CD14-positive monocyte (primary cell): Measurements from ENCODE around the gene MED15. TPM values are rescaled to one million over a fixed set of nuclear protein-coding genes. Genes with fewer than 3 reads are reported as not detected.

Source experiments
- DNase-seq, 3 donors: peaks; one replicate each; pipeline ENCODE4 v3.0.0-alpha.2; 2011 to 2022
- H2AFZ ChIP-seq: 2 replicates; pipeline ENCODE4 v1.6.0; 2012; ENCODE audit warnings: mild to moderate bottlenecking, low read depth, low read length, inconsistent platforms; ENCODE audit not compliant: insufficient read depth, poor library complexity, severe bottlenecking
- H3K27ac ChIP-seq, 2 donors: 1 replicate in 1 of 2; 2 replicates in 1 of 2; pipeline ENCODE4 v1.5.1; 2012 to 2013; ENCODE audit warnings: low read length in 2 of 2, control low read depth in 1 of 2, inconsistent platforms in 1 of 2, low read depth in 1 of 2, mild to moderate bottlenecking in 1 of 2
- H3K27me3 ChIP-seq, 2 donors: one replicate each; pipeline versions ENCODE4 v1.6.0 to v1.6.1; 2011 to 2013; ENCODE audit warnings: low read length in 2 of 2; ENCODE audit not compliant: control insufficient read depth in 2 of 2, insufficient read depth in 2 of 2
- H3K36me3 ChIP-seq, 2 donors: replicated peaks in 1 of 2; 1 replicate in 1 of 2; 2 replicates in 1 of 2; pipeline versions ENCODE4 v1.5.1 to v1.6.1; 2012 to 2013; ENCODE audit warnings: low read length in 2 of 2, control low read depth in 1 of 2, inconsistent platforms in 1 of 2, mild to moderate bottlenecking in 1 of 2; ENCODE audit not compliant: insufficient read depth in 2 of 2, control insufficient read depth in 1 of 2
- H3K4me1 ChIP-seq, 2 donors: 1 replicate in 1 of 2; 2 replicates in 1 of 2; pipeline versions ENCODE4 v1.5.1 to v1.6.1; 2012 to 2013; ENCODE audit warnings: low read length in 2 of 2, control low read depth in 1 of 2, inconsistent platforms in 1 of 2, mild to moderate bottlenecking in 1 of 2, moderate library complexity in 1 of 2; ENCODE audit not compliant: insufficient read depth in 2 of 2, control insufficient read depth in 1 of 2
- H3K4me2 ChIP-seq: replicated peaks from 2 replicates; pipeline ENCODE3; 2012; ENCODE audit warnings: low read length, moderate library complexity, mild to moderate bottlenecking; ENCODE audit not compliant: poor library complexity, severe bottlenecking; ENCODE audit errors: extremely low read depth
- H3K4me3 ChIP-seq, 3 experiments: fragments of 200-600 bp in 1 of 3; sonication (generic) in 1 of 3; replicated peaks in 1 of 3; 1 replicate in 2 of 3; 2 replicates in 1 of 3; pipeline ENCODE4 v1.5.1; 2011 to 2013; ENCODE audit warnings: low read length in 3 of 3, mild to moderate bottlenecking in 3 of 3, control low read depth in 2 of 3, low read depth in 2 of 3, inconsistent platforms in 1 of 3, moderate library complexity in 1 of 3
- H3K79me2 ChIP-seq: 2 replicates; pipeline ENCODE4 v1.6.0; 2012; ENCODE audit warnings: mild to moderate bottlenecking, control low read depth, inconsistent platforms, low read length, moderate library complexity; ENCODE audit not compliant: insufficient read depth
- H3K9ac ChIP-seq: 2 replicates; pipeline ENCODE4 v1.6.0; 2017; ENCODE audit warnings: low read length, mild to moderate bottlenecking; ENCODE audit not compliant: insufficient read depth, poor library complexity, severe bottlenecking
- H3K9me3 ChIP-seq, 2 donors: replicated peaks in 1 of 2; 1 replicate in 1 of 2; 2 replicates in 1 of 2; pipeline versions ENCODE4 v1.5.1 to v1.6.1; 2012 to 2013; ENCODE audit warnings: low read length in 2 of 2, control low read depth in 1 of 2; ENCODE audit not compliant: control insufficient read depth in 1 of 2, insufficient read depth in 1 of 2
- H4K20me1 ChIP-seq: 2 replicates; pipeline ENCODE4 v1.6.0; 2012; ENCODE audit warnings: mild to moderate bottlenecking, low read length, control low read depth, moderate library complexity; ENCODE audit not compliant: insufficient read depth
- H3K27ac Mint-ChIP-seq, 7 donors: one replicate each; pipeline ENCODE4 v1.8.0; 2020; ENCODE audit warnings: mild to moderate bottlenecking in 7 of 7, mixed read lengths in 7 of 7, moderate library complexity in 6 of 7, inconsistent platforms in 2 of 7
- H3K27me3 Mint-ChIP-seq, 3 donors: one replicate each; pipeline ENCODE4 v1.8.0; 2021 to 2022; ENCODE audit warnings: low read depth in 3 of 3, mild to moderate bottlenecking in 3 of 3, mixed read lengths in 3 of 3, moderate library complexity in 3 of 3, inconsistent platforms in 1 of 3
- H3K36me3 Mint-ChIP-seq, 2 donors: one replicate each; pipeline ENCODE4 v1.8.0; 2020; ENCODE audit warnings: mixed read lengths in 2 of 2, inconsistent platforms in 1 of 2, mild to moderate bottlenecking in 1 of 2
- H3K4me1 Mint-ChIP-seq: one replicate; pipeline ENCODE4 v1.8.0; 2020; ENCODE audit warnings: mild to moderate bottlenecking, mixed read lengths
- H3K4me3 Mint-ChIP-seq, 2 donors: one replicate each; pipeline ENCODE4 v1.8.0; 2020; ENCODE audit warnings: mild to moderate bottlenecking in 2 of 2, mixed read lengths in 2 of 2, moderate library complexity in 1 of 2
- H3K9me3 Mint-ChIP-seq, 7 donors: one replicate each; pipeline ENCODE4 v1.8.0; 2020 to 2022; ENCODE audit warnings: mixed read lengths in 7 of 7, mild to moderate bottlenecking in 6 of 7, moderate library complexity in 6 of 7, inconsistent platforms in 2 of 7
- whole genome bisulfite sequencing: methylation state at CpG from one replicate; pipeline ENCODE4 v1.1.5; 2013; ENCODE audit warnings: missing lambda C conversion rate; ENCODE audit not compliant: insufficient coverage; 5-methylcytosine and 5-hydroxymethylcytosine counted together
- intact Hi-C, 2 donors: fragments of 100-400 bp; cut with micrococcal nuclease; formaldehyde crosslinking; loops; one replicate each; pipeline versions ENCODE4 v1.15.0 to v1.15.1; 2023
- polyA plus RNA-seq, 3 donors: library from polyadenylated mRNA; depleted of rRNA in 1 of 3; unstranded in 2 of 3; stranded (reverse) in 1 of 3; fragments of 300-500 nt in 2 of 3; fragments of >200 nt in 1 of 3; fragmentation: Illumina TruSeq in 2 of 3; gene quantifications; 1 replicate in 2 of 3; 2 replicates in 1 of 3; pipeline ENCODE4 v1.2.3, GENCODE V29; 2012 to 2021
- TF ChIP-seq, protein P1 (sequence below): fragments of 200-600 bp; IDR thresholded peaks from one replicate; pipeline ENCODE4 v1.8.0; 2022; ENCODE audit warnings: antibody characterized with exemption, mild to moderate bottlenecking

The MED15 gene
- polyA plus RNA-seq, 3 donors: 10.0 to 126 (median 17.8) TPM

DNA sequence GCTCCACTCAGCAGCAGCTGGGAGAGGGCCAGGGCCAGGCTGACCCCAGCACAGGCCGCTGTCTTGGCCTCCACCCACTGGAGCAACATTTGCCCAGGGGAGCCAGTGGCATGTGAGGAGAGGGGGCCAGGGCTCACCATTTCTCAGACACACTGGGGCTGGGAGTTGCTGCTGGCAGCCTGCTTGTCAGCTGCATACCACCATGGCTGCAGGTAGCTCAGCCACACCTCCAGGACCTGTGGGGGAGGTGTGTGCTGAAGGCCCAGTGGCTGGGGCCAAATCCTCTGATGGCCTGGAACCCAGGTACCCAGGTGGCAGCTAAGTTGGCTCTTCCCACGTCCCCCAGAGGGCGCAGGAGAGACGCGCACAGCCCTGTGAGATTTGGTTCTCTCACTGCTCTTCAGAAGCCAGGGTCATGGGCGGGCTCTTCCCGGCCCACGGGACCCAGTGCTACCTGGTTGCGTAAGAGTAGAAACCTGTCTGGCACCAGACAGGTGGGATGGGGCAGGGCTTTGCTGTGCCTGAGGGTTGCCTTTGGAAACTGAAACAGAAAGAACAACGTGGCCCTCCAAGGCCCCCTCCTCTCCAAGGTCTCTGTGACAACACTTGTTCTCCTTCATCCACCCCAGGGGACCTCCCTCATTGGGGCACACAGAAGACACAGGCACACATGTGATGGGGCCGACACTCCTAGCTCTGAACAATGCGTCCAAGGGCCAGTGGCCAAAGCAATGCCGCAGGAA is 98.8 kb downstream of the MED15 start:
- Histone ChIP-seq H2AFZ (no peak overlapping the region), H3K9ac (no peak overlapping the region), H3K4me3 (no peak overlapping the region), H3K4me2 (no peak overlapping the region), H3K27ac (no peak overlapping the region), H3K4me1 (no peaks in the 10 kb centered on the region), H3K36me3 (no peaks in the 10 kb centered on the region), H3K79me2 (no peaks in the 10 kb centered on the region), H3K9me3 (no peaks in the 10 kb centered on the region), H4K20me1 (no peaks in the 10 kb centered on the region), H3K27me3 (peaks cover 0 to under 1% of the 10 kb centered on the region in 2 donors)
- no peak overlapping the region for H3K27ac Mint-ChIP-seq
- no peak overlapping the region for H3K4me3 Mint-ChIP-seq
- H3K4me1 Mint-ChIP-seq: peaks cover 3% of the 10 kb centered on the region
- 22% methylated on average over 7 of the region's 13 CpGs for WGBS
- intact Hi-C loops: loop anchor here in 1 of 2 donors (10.0 kb wide), 1 partner anchor 89 kb away; no protein-coding TSS in a partner anchor
- TF ChIP-seq, protein P1, sequence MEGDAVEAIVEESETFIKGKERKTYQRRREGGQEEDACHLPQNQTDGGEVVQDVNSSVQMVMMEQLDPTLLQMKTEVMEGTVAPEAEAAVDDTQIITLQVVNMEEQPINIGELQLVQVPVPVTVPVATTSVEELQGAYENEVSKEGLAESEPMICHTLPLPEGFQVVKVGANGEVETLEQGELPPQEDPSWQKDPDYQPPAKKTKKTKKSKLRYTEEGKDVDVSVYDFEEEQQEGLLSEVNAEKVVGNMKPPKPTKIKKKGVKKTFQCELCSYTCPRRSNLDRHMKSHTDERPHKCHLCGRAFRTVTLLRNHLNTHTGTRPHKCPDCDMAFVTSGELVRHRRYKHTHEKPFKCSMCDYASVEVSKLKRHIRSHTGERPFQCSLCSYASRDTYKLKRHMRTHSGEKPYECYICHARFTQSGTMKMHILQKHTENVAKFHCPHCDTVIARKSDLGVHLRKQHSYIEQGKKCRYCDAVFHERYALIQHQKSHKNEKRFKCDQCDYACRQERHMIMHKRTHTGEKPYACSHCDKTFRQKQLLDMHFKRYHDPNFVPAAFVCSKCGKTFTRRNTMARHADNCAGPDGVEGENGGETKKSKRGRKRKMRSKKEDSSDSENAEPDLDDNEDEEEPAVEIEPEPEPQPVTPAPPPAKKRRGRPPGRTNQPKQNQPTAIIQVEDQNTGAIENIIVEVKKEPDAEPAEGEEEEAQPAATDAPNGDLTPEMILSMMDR: peak; percentile 65
- DNase-seq: peak; percentile 17 to 36 (median 22)
- H3K27me3 Mint-ChIP-seq: peaks cover 0 to 9% (median 6%) of the 10 kb centered on the region in 3 donors
- no peaks in the 10 kb centered on the region for H3K9me3 Mint-ChIP-seq
- no peaks in the 10 kb centered on the region for H3K36me3 Mint-ChIP-seq

- Mint-ChIP-seq H3K4me1 (peaks cover 3% of the 10 kb centered on the region), H3K9me3 (no peaks in the 10 kb centered on the region), H3K27ac (no peak overlapping the region), H3K36me3 (no peaks in the 10 kb centered on the region), H3K27me3 (peaks cover 0 to 10% (median 9%) of the 10 kb centered on the region in 3 donors), H3K4me3 (no peak overlapping the region)
- no peak overlapping the region for H3K4me2 ChIP-seq
- WGBS: 91% methylated on average over 6 of the region's 9 CpGs
- no peak overlapping the region for H3K4me3 ChIP-seq
- DNase-seq: no peak
- no peak overlapping the region for H3K9ac ChIP-seq
- no peaks in the 10 kb centered on the region for H4K20me1 ChIP-seq
- H3K27ac ChIP-seq: no peak overlapping the region
- H3K4me1 ChIP-seq: no peaks in the 10 kb centered on the region
- no peak overlapping the region for H2AFZ ChIP-seq
- no peaks in the 10 kb centered on the region for H3K79me2 ChIP-seq
- peaks cover 0 to 2% of the 10 kb centered on the region in 2 donors for H3K27me3 ChIP-seq
- TF ChIP-seq, protein P1: no peak
- no peaks in the 10 kb centered on the region for H3K36me3 ChIP-seq
- H3K9me3 ChIP-seq: no peaks in the 10 kb centered on the region
- intact Hi-C loops: loop anchor here in 1 of 2 donors (10.0 kb wide), 1 partner anchor 88 kb away; no protein-coding TSS in a partner anchor
Observed at GRCh38 chr22:20606784-20607128, 99.3 kb downstream of the MED15 start.
